AG09319 (cell line): Measurements from ENCODE around the gene SIDT1.

Experiments used
- DNase-seq: peaks from one replicate; pipeline ENCODE4 v3.0.0-alpha.2; 2010; ENCODE audit warnings: low read depth; ENCODE audit errors: extremely low read depth
- TF ChIP-seq, protein P1 (sequence below): IDR thresholded peaks from 2 replicates; pipeline ENCODE4 v1.5.1; 2011; ENCODE audit warnings: low read depth, mild to moderate bottlenecking, inconsistent platforms, low read length, moderate library complexity

Gene SIDT1

DNA sequence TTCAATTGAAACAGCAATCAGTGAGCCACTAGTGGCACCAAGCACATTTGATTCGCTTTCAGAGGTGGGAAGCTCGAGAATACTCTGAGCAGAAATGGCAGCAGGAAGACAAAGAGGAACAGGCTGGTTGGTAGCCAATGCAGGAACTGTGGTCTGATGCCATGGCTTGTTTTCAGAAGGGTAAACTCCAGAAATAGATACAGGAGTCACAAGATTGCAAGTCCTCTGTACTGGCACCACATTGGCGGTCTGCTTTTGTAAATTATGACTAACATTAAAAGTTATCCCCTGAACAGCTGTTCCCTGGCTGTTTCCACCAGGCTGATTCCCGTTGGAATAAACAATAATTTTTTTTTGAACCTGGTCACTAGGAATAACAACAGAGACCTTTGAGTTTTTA, 128.5 kb downstream of the SIDT1 start:
- TF ChIP-seq, protein P1, sequence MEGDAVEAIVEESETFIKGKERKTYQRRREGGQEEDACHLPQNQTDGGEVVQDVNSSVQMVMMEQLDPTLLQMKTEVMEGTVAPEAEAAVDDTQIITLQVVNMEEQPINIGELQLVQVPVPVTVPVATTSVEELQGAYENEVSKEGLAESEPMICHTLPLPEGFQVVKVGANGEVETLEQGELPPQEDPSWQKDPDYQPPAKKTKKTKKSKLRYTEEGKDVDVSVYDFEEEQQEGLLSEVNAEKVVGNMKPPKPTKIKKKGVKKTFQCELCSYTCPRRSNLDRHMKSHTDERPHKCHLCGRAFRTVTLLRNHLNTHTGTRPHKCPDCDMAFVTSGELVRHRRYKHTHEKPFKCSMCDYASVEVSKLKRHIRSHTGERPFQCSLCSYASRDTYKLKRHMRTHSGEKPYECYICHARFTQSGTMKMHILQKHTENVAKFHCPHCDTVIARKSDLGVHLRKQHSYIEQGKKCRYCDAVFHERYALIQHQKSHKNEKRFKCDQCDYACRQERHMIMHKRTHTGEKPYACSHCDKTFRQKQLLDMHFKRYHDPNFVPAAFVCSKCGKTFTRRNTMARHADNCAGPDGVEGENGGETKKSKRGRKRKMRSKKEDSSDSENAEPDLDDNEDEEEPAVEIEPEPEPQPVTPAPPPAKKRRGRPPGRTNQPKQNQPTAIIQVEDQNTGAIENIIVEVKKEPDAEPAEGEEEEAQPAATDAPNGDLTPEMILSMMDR: no peak
- DNase-seq: no peak

DNA sequence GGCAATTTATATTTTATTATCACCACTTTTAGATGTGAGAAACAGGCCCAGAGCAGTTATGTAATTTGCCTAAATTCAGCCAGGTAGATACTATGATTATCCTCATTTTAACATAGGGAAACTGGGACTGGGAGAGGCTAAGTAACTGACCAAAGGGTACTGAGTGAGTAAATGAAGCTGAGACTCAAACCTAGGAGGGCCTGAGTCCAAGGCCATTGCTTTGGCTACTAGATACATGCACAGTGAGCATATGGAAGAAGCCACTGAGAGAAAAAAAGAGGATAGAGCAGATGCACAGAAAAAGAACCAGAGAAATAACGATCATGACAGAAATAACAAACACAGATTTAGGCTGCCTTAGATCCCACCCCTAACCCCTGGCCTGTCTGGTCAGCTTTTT, 130.5 kb downstream of the SIDT1 start:
- TF ChIP-seq, protein P1: no peak

DNA sequence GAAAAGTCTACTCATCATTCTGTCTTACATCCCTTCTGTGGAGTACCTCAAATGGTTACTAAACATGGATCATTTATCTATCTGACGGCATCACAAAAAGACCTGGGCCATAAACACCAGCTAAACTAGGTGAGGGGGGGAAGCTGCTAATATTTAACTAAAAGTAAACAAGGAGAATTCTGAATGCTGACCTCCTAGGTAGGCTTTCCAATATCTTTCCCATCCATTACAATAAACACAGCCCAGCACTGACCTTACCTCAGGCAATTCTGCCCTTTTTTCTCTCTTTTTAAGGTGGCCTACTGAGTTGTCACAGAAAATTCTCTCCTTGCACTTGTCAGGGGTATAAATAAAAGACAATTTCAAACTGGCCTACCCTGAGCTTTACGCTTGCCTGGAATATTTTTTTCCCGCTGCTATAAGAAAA, 131.0 kb downstream of the SIDT1 start:
- TF ChIP-seq, protein P1: no peak
- no peak for DNase-seq

More for the DNA sequence above, 130.5 kb downstream of the SIDT1 start:
- no peak for DNase-seq

DNA sequence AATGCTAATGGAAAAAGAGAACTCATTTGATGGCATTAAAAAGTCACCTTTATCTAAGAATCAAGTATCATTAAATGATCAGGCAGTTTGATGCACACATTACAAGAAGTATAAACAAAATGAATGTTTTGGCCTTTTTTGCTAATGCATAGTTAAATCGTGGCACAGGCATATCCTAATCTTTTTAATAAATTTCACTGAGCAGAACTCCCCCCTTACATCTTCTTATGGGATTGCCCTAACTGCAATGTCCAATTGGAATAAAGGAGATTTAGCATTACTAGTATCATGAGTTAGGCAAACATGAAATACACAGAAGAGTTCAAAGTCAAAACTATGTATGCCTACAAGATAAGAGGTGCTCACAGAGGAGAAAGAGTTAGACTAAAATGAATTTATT, 131.4 kb downstream of the SIDT1 start:
- no peak for DNase-seq
- TF ChIP-seq, protein P1: no peak

DNA sequence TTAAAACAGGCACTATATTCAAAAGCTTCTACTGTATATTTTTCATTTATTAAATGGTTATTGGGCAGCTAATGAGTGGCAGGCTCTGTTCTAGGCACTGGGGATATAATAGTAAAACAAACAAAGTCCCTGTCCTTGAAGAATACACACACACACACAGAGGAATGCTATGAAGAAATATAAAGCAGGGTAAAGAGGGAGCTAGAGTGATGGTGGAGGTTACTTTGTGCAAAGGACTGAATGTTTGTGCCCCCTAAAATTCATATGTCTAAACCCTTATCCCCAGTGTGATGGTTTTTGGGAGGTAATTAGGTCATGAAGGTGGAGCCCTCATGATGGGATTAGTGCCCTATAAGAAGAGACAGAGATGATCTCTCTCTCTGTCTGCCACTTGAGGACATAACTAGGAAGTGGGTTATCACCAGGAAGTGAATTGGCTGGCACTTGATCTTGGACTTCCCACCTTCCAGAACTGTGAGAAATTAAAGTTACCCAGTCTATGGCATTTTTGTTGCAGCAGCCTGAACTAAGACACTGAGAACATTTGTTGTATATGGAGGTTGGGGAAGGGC, 132.3 kb downstream of the SIDT1 start:
- TF ChIP-seq, protein P1: no peak
- no peak for DNase-seq

DNA sequence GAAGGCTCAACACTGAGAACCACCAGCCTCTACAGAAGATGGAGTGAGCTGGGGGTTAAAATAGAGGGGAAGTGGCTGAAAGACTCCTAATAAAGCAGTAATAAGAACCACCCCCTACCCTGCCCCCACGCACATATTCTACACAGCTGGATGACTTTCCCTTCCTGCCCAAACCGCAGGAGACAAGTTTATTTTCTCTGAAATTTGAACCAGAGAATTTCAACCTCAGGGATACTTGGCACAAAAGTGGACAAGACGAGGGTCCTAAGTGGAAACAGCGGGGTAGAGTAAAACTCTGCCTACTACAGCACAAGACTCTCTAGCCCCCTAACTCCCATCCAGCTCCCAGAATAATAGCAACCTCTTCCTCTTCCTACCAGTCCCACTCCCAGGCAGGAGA, 135.7 kb downstream of the SIDT1 start:
- TF ChIP-seq, protein P1: no peak
- peak; percentile 25 for DNase-seq

DNA sequence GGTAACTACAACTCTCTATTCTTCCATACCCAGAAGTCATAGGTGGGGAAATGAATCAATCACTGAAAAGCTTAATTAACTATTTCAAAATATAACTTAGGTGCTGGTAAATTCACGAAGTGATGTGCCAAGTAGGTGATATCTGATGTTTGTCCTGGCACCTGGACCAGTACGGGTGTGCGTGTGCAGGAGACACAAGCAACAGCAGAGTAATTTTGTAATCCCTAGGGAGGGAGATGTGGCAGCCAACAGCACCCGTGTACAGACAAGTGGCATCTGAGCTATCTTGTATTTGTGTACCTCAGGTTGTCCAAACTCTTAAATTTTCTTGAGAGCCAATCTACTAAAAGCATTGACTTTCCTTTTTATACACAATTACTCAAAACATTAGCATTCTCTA, 141.2 kb downstream of the SIDT1 start:
- DNase-seq: no peak
- TF ChIP-seq, protein P1: no peak
